HepG2 (cell line): ENCODE data around the gene COPS6. TPM values are rescaled to one million over a fixed set of nuclear protein-coding genes. Genes with fewer than 3 reads are reported as not detected.
A peak's percentile ranks its signal among the peaks of the same experiment; 100 is the strongest.

ENCODE experiments used
- EP300 ChIP-seq, 3 experiments: sonication (generic) in 1 of 3; formaldehyde crosslinking in 1 of 3; IDR thresholded peaks; 2 replicates each; pipeline versions ENCODE4 v1.5.1 to v1.6.1; 2011 to 2020; ENCODE audit warnings: low read depth in 2 of 3, low read length in 2 of 3, borderline replicate concordance in 1 of 3, improper control_type of control experiment in 1 of 3, mild to moderate bottlenecking in 1 of 3, missing genetic modification reagents in 1 of 3, moderate library complexity in 1 of 3
- ESRRA ChIP-seq: sonication (generic); formaldehyde crosslinking; IDR thresholded peaks from 2 replicates; pipeline ENCODE4 v1.5.1; 2020; ENCODE audit warnings: mild to moderate bottlenecking, low read depth, missing genetic modification reagents
- MAFK ChIP-seq, 2 experiments: IDR thresholded peaks in 1 of 2; conservative IDR thresholded peaks in 1 of 2; 2 replicates each; pipeline ENCODE4 v1.6.1; 2011; ENCODE audit warnings: improper control_type of control experiment in 2 of 2, low read length in 2 of 2
- PITX1 ChIP-seq: sonication (generic); formaldehyde crosslinking; IDR thresholded peaks from 2 replicates; pipeline ENCODE4 v1.5.1; 2020; ENCODE audit warnings: mild to moderate bottlenecking, missing genetic modification reagents
- RORA ChIP-seq: sonication (generic); formaldehyde crosslinking; IDR thresholded peaks from 2 replicates; pipeline ENCODE4 v1.5.0; 2020; ENCODE audit warnings: mild to moderate bottlenecking, missing genetic modification reagents, moderate library complexity
- SMAD9 ChIP-seq: sonication (generic); formaldehyde crosslinking; IDR thresholded peaks from 2 replicates; pipeline ENCODE4 v1.5.1; 2020; ENCODE audit warnings: mild to moderate bottlenecking, missing genetic modification reagents
- SNAPC2 ChIP-seq: sonication (generic); formaldehyde crosslinking; IDR thresholded peaks from 2 replicates; pipeline ENCODE4 v1.8.1; 2022; ENCODE audit warnings: mild to moderate bottlenecking, missing genetic modification reagents
- ZNF333 ChIP-seq: sonication (generic); formaldehyde crosslinking; IDR thresholded peaks from 2 replicates; pipeline ENCODE4 v1.4.0; 2020; ENCODE audit warnings: mild to moderate bottlenecking, missing genetic modification reagents, borderline replicate concordance
- ZNF451 ChIP-seq: sonication (generic); formaldehyde crosslinking; IDR thresholded peaks from 2 replicates; pipeline ENCODE4 v1.5.0; 2020; ENCODE audit warnings: mild to moderate bottlenecking, missing genetic modification reagents
- ZNF607 ChIP-seq: sonication (generic); formaldehyde crosslinking; IDR thresholded peaks from 2 replicates; pipeline ENCODE4 v1.5.1; 2020; ENCODE audit warnings: missing genetic modification reagents, mild to moderate bottlenecking, borderline replicate concordance
- ZNF737 ChIP-seq: sonication (generic); formaldehyde crosslinking; IDR thresholded peaks from 2 replicates; pipeline ENCODE4 v1.5.0; 2020; ENCODE audit warnings: missing genetic modification reagents, mild to moderate bottlenecking, borderline replicate concordance
- ZNF776 ChIP-seq: sonication (generic); formaldehyde crosslinking; IDR thresholded peaks from 2 replicates; pipeline ENCODE4 v1.4.0; 2020; ENCODE audit warnings: mild to moderate bottlenecking, missing genetic modification reagents
- polyA plus RNA-seq, 8 experiments: library from polyadenylated mRNA; depleted of rRNA in 3 of 8; stranded (reverse) in 7 of 8; unstranded in 1 of 8; fragments of >200 nt; fragmentation: Illumina TruSeq in 4 of 8; extraction: Trizol in 4 of 8; gene quantifications; 2 replicates each; pipeline versions ENCODE4 v1.2.1 to v1.2.3, GENCODE V29; 2011 to 2016; ENCODE audit warnings: low read depth in 4 of 8, missing spikeins in 1 of 8, mixed read lengths in 1 of 8; ENCODE audit not compliant: insufficient read depth in 1 of 8
- total RNA-seq, 5 experiments: library from RNA; depleted of rRNA; stranded (reverse); fragments of >200 nt; fragmentation: Illumina TruSeq; extraction: Trizol; gene quantifications; 2 replicates each; pipeline ENCODE4 v1.2.3, GENCODE V29; 2016; ENCODE audit warnings: low read depth in 1 of 5
- TF ChIP-seq, protein P1 (sequence below): IDR thresholded peaks from 2 replicates; pipeline ENCODE4 v1.6.1; 2012; ENCODE audit warnings: inconsistent platforms
- TF ChIP-seq, protein P2 (sequence below): sonication (generic); formaldehyde crosslinking; IDR thresholded peaks from 2 replicates; pipeline ENCODE4 v1.4.0; 2020; ENCODE audit warnings: missing genetic modification reagents, mild to moderate bottlenecking, borderline replicate concordance
- TF ChIP-seq, protein P3 (sequence below): sonication (generic); formaldehyde crosslinking; IDR thresholded peaks from 2 replicates; pipeline ENCODE4 v1.5.1; 2020; ENCODE audit warnings: missing genetic modification reagents, mild to moderate bottlenecking, borderline replicate concordance
- TF ChIP-seq, protein P4 (sequence below): sonication (generic); formaldehyde crosslinking; IDR thresholded peaks from 2 replicates; pipeline ENCODE4 v1.4.0; 2020; ENCODE audit warnings: mild to moderate bottlenecking, missing genetic modification reagents

COPS6 gene
- total and polyA plus RNA-seq, 2 of the 13 experiments (the other 11 are each of a cell fraction or from before 2014, with no cell fraction given): 33.4 to 117 TPM

DNA sequence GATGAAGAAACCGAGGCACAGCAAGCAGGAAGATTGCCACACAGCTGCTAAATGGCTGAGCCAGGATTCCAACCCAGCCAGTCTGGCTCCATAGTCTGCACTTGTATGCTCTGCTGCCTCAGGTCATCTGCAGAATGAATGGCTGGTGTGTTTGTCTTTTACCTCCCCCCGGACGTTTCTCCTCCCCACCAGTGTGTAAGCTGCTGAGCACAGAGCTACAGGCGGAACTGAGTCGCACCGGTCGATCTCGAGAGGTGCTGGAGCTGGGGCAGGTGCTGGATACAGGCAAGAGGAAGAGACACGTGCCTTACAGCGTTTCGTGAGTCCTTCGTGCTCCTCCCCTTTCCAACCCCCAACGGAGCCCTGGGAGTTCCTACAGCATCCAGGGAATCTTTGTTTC, 33.3 kb downstream of the COPS6 start (continued):
- TF ChIP-seq ZNF333 (CRISPR knock-in tag): no peak
- TF ChIP-seq SMAD9 (CRISPR knock-in tag): no peak
- TF ChIP-seq MAFK (conservative IDR thresholded peaks at IDR 0.05 in 1 of 2, IDR thresholded peaks at IDR 0.05 in 1 of 2; ENCODE audit: low read length in 2 of 2): no peak
- no peak for TF ChIP-seq ZNF451 (CRISPR knock-in tag)
- TF ChIP-seq, protein P1, sequence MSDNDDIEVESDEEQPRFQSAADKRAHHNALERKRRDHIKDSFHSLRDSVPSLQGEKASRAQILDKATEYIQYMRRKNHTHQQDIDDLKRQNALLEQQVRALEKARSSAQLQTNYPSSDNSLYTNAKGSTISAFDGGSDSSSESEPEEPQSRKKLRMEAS: peak; percentile 92
- TF ChIP-seq ZNF737 (CRISPR knock-in tag): no peak
- TF ChIP-seq ESRRA: 0 out of 2 replicates have a peak, but pooled peaks have one; percentile 24
- no peak for TF ChIP-seq RORA
- no peak for TF ChIP-seq ZNF776 (CRISPR knock-in tag)
- TF ChIP-seq ZNF607: no peak
- TF ChIP-seq EP300 (IDR thresholded peaks at IDR 0.05; ENCODE audit: low read depth in 2 of 2, low read length in 2 of 2): peak in 1 of 2 experiments; percentile 71; a peak in 1 of 4 replicates
- TF ChIP-seq EP300 (CRISPR knock-in tag; IDR thresholded peaks at IDR 0.05; ENCODE audit: borderline replicate concordance): peak; percentile 31; the same call in 1 of the 2 replicates
- TF ChIP-seq PITX1: peak; percentile 26; the same call in 1 of the 2 replicates
- TF ChIP-seq, protein P2, sequence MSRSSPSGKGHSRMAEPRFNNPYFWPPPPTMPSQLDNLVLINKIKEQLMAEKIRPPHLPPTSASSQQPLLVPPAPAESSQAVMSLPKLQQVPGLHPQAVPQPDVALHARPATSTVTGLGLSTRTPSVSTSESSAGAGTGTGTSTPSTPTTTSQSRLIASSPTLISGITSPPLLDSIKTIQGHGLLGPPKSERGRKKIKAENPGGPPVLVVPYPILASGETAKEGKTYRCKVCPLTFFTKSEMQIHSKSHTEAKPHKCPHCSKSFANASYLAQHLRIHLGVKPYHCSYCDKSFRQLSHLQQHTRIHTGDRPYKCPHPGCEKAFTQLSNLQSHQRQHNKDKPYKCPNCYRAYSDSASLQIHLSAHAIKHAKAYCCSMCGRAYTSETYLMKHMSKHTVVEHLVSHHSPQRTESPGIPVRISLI (CRISPR knock-in tag): peak; percentile 65; the same call in 1 of the 2 replicates
- TF ChIP-seq, protein P3, sequence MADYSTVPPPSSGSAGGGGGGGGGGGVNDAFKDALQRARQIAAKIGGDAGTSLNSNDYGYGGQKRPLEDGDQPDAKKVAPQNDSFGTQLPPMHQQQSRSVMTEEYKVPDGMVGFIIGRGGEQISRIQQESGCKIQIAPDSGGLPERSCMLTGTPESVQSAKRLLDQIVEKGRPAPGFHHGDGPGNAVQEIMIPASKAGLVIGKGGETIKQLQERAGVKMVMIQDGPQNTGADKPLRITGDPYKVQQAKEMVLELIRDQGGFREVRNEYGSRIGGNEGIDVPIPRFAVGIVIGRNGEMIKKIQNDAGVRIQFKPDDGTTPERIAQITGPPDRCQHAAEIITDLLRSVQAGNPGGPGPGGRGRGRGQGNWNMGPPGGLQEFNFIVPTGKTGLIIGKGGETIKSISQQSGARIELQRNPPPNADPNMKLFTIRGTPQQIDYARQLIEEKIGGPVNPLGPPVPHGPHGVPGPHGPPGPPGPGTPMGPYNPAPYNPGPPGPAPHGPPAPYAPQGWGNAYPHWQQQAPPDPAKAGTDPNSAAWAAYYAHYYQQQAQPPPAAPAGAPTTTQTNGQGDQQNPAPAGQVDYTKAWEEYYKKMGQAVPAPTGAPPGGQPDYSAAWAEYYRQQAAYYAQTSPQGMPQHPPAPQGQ (CRISPR knock-in tag): no peak
- TF ChIP-seq SNAPC2 (CRISPR knock-in tag): no peak
- TF ChIP-seq, protein P4, sequence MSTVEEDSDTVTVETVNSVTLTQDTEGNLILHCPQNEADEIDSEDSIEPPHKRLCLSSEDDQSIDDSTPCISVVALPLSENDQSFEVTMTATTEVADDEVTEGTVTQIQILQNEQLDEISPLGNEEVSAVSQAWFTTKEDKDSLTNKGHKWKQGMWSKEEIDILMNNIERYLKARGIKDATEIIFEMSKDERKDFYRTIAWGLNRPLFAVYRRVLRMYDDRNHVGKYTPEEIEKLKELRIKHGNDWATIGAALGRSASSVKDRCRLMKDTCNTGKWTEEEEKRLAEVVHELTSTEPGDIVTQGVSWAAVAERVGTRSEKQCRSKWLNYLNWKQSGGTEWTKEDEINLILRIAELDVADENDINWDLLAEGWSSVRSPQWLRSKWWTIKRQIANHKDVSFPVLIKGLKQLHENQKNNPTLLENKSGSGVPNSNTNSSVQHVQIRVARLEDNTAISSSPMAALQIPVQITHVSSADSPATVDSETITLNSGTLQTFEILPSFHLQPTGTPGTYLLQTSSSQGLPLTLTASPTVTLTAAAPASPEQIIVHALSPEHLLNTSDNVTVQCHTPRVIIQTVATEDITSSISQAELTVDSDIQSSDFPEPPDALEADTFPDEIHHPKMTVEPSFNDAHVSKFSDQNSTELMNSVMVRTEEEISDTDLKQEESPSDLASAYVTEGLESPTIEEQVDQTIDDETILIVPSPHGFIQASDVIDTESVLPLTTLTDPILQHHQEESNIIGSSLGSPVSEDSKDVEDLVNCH (CRISPR knock-in tag): no peak
- TF ChIP-seq, all 625 proteins: peak for 128
